WTC11 (cell line): Measurements from ENCODE around the gene TNKS2. TPM values are rescaled to one million over a fixed set of nuclear protein-coding genes. Genes with fewer than 3 reads are reported as not detected.
A peak's percentile ranks its signal among the peaks of the same experiment; 100 is the strongest.

Source experiments
- AR ChIP-seq: fragments of 250-450 bp; sonication (Bioruptor Pico); IDR thresholded peaks from 2 replicates; pipeline ENCODE4 v1.9.0; 2021; ENCODE audit warnings: mild to moderate bottlenecking
- ATF2 ChIP-seq: sonication (generic); formaldehyde crosslinking; IDR thresholded peaks from 2 replicates; pipeline ENCODE4 v1.8.1; 2022; ENCODE audit warnings: low read depth, missing genetic modification reagents, borderline replicate concordance
- CBFB ChIP-seq: sonication (generic); formaldehyde crosslinking; IDR thresholded peaks from 2 replicates; pipeline ENCODE4 v1.8.1; 2022; ENCODE audit warnings: mild to moderate bottlenecking, low read depth, missing genetic modification reagents
- ESRRA ChIP-seq: sonication (generic); formaldehyde crosslinking; IDR thresholded peaks from 2 replicates; pipeline ENCODE4 v1.8.1; 2022; ENCODE audit warnings: mild to moderate bottlenecking, missing genetic modification reagents, borderline replicate concordance
- ETV6 ChIP-seq: sonication (generic); formaldehyde crosslinking; IDR thresholded peaks from 2 replicates; pipeline ENCODE4 v1.8.1; 2022; ENCODE audit warnings: mild to moderate bottlenecking, missing genetic modification reagents
- GTF2I ChIP-seq: fragments of 250-450 bp; sonication (Bioruptor Pico); conservative IDR thresholded peaks from 2 replicates; pipeline ENCODE4 v1.4.0; 2021; ENCODE audit warnings: mild to moderate bottlenecking
- IRF2 ChIP-seq: sonication (generic); formaldehyde crosslinking; IDR thresholded peaks from 2 replicates; pipeline ENCODE4 v1.8.0; 2022; ENCODE audit warnings: low read depth, missing genetic modification reagents, borderline replicate concordance
- JUN ChIP-seq: sonication (generic); formaldehyde crosslinking; IDR thresholded peaks from 2 replicates; pipeline ENCODE4 v1.8.0; 2023; ENCODE audit warnings: mild to moderate bottlenecking, missing genetic modification reagents
- NFE2L1 ChIP-seq: sonication (generic); formaldehyde crosslinking; IDR thresholded peaks from 2 replicates; pipeline ENCODE4 v1.8.1; 2023; ENCODE audit warnings: missing genetic modification reagents
- NR1H2 ChIP-seq: sonication (generic); formaldehyde crosslinking; IDR thresholded peaks from 2 replicates; pipeline ENCODE4 v1.9.0; 2021; ENCODE audit warnings: mild to moderate bottlenecking, moderate library complexity, missing genetic modification reagents
- NR2C2 ChIP-seq: sonication (generic); formaldehyde crosslinking; IDR thresholded peaks from 2 replicates; pipeline ENCODE4 v1.8.0; 2022; ENCODE audit warnings: mild to moderate bottlenecking, missing genetic modification reagents
- PRRX2 ChIP-seq: fragments of 250-450 bp; sonication (Bioruptor Pico); IDR thresholded peaks from 2 replicates; pipeline ENCODE4 v1.8.0; 2021; ENCODE audit warnings: mild to moderate bottlenecking
- SOX15 ChIP-seq: fragments of 250-450 bp; sonication (Bioruptor Pico); IDR thresholded peaks from 2 replicates; pipeline ENCODE4 v1.9.0; 2021; ENCODE audit warnings: mild to moderate bottlenecking
- SP1 ChIP-seq: sonication (generic); formaldehyde crosslinking; conservative IDR thresholded peaks from 2 replicates; pipeline ENCODE4 v1.8.1; 2022; ENCODE audit warnings: missing genetic modification reagents
- STAT6 ChIP-seq: sonication (generic); formaldehyde crosslinking; conservative IDR thresholded peaks from 2 replicates; pipeline ENCODE4 v1.8.1; 2023; ENCODE audit warnings: mild to moderate bottlenecking, low read depth, missing genetic modification reagents, moderate library complexity
- ZNF219 ChIP-seq: sonication (generic); formaldehyde crosslinking; IDR thresholded peaks from 2 replicates; pipeline ENCODE4 v1.8.0; 2023; ENCODE audit warnings: missing genetic modification reagents, mild to moderate bottlenecking, borderline replicate concordance
- ZNF317 ChIP-seq: sonication (generic); formaldehyde crosslinking; IDR thresholded peaks from 2 replicates; pipeline ENCODE4 v1.8.1; 2023; ENCODE audit warnings: low read depth, mild to moderate bottlenecking, moderate library complexity, missing genetic modification reagents, borderline replicate concordance
- ZNF396 ChIP-seq: fragments of 250-450 bp; sonication (Bioruptor Pico); IDR thresholded peaks from 2 replicates; pipeline ENCODE4 v1.8.0; 2021; ENCODE audit warnings: mild to moderate bottlenecking, moderate library complexity, borderline replicate concordance
- ZNF423 ChIP-seq: fragments of 250-450 bp; sonication (Bioruptor Pico); IDR thresholded peaks from 2 replicates; pipeline ENCODE4 v2.1.2; 2022; ENCODE audit warnings: mild to moderate bottlenecking, moderate library complexity
- ZSCAN18 ChIP-seq: fragments of 250-450 bp; sonication (Bioruptor Pico); IDR thresholded peaks from 2 replicates; pipeline ENCODE4 v2.1.2; 2022; ENCODE audit warnings: mild to moderate bottlenecking, moderate library complexity
- total RNA-seq: library from RNA; stranded (reverse); gene quantifications from 3 replicates; pipeline ENCODE4 v1.2.3, GENCODE V29; 2021
- TF ChIP-seq, protein P1 (sequence below): sonication (generic); formaldehyde crosslinking; IDR thresholded peaks from 2 replicates; pipeline ENCODE4 v1.8.0; 2022; ENCODE audit warnings: mild to moderate bottlenecking, missing genetic modification reagents
- TF ChIP-seq, protein P2 (sequence below): sonication (generic); formaldehyde crosslinking; IDR thresholded peaks from 2 replicates; pipeline ENCODE4 v1.8.1; 2023; ENCODE audit warnings: mild to moderate bottlenecking, missing genetic modification reagents

Gene TNKS2
- total RNA-seq, 1 experiment from 2014 or later: 53.5 TPM

DNA sequence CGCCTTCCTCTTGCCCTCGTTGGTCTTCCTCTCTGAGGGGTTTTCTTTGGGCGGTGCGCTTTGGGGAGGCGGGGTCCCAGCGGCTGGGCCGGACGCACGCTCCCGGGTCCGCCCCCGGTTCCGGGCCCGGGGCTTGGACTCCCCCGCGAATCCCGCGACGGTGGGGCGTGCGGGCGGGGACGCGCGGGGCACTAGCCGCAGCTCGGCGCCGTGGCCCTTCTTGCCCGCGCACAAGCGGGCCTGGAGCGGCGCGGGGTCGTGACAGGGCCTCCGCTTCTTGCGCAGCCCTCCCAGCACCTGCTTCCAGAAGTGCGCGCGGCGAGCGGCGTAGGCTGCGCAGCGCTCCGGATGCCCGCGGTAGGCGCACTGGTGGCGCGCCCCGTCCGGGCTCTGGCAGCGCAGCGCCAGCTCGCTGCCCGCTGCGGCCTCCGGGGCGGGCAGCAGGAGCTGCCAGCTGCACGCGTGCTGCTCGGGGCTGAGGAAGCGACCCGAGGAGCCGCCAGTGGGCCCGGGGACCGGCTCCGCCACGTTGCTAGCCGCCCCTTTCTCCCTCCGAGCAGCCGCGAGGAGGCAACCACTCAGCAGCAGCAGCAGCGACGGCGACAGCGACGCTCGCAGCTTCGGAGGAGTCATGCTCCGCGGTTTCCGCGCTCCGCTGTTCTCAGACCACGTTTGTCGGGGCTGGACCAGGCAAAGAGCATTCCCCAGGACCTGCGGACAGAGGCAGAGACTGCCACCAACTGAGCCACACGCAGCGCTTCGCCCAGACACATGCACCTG is 110.3 kb downstream of the TNKS2 start (continued):
- TF ChIP-seq STAT6 (no peak), SOX15 (CRISPR knock-in tag) (no peak), CBFB (CRISPR knock-in tag) (peak; percentile 69; the same call in 1 of the 2 replicates), ZNF219 (CRISPR knock-in tag) (peak; percentile 84; the same call in 1 of the 2 replicates), ETV6 (CRISPR knock-in tag) (peak; percentile 21; the same call in 1 of the 2 replicates), PRRX2 (CRISPR knock-in tag) (no peak), IRF2 (CRISPR knock-in tag) (no peak), NR2C2 (CRISPR knock-in tag) (no peak), NFE2L1 (no peak; the same call in 1 of the 2 replicates), ESRRA (no peak), ZNF423 (no peak), SP1 (CRISPR knock-in tag) (peak; percentile 33), ZSCAN18 (CRISPR knock-in tag) (no peak), GTF2I (CRISPR knock-in tag) (no peak), JUN (peak; percentile 65; the same call in 1 of the 2 replicates), NR1H2 (CRISPR knock-in tag) (no peak), ATF2 (no peak; the same call in 1 of the 2 replicates), AR (CRISPR knock-in tag) (no peak), ZNF396 (no peak), ZNF317 (CRISPR knock-in tag) (no peak)
- TF ChIP-seq, protein P1, sequence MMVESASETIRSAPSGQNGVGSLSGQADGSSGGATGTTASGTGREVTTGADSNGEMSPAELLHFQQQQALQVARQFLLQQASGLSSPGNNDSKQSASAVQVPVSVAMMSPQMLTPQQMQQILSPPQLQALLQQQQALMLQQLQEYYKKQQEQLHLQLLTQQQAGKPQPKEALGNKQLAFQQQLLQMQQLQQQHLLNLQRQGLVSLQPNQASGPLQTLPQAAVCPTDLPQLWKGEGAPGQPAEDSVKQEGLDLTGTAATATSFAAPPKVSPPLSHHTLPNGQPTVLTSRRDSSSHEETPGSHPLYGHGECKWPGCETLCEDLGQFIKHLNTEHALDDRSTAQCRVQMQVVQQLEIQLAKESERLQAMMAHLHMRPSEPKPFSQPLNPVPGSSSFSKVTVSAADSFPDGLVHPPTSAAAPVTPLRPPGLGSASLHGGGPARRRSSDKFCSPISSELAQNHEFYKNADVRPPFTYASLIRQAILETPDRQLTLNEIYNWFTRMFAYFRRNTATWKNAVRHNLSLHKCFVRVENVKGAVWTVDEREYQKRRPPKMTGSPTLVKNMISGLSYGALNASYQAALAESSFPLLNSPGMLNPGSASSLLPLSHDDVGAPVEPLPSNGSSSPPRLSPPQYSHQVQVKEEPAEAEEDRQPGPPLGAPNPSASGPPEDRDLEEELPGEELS (CRISPR knock-in tag): peak; percentile 78
- TF ChIP-seq, protein P2, sequence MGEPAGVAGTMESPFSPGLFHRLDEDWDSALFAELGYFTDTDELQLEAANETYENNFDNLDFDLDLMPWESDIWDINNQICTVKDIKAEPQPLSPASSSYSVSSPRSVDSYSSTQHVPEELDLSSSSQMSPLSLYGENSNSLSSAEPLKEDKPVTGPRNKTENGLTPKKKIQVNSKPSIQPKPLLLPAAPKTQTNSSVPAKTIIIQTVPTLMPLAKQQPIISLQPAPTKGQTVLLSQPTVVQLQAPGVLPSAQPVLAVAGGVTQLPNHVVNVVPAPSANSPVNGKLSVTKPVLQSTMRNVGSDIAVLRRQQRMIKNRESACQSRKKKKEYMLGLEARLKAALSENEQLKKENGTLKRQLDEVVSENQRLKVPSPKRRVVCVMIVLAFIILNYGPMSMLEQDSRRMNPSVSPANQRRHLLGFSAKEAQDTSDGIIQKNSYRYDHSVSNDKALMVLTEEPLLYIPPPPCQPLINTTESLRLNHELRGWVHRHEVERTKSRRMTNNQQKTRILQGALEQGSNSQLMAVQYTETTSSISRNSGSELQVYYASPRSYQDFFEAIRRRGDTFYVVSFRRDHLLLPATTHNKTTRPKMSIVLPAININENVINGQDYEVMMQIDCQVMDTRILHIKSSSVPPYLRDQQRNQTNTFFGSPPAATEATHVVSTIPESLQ (CRISPR knock-in tag): no peak
